ENCODE results near the gene TMEM52. TPM values are rescaled to one million over a fixed set of nuclear protein-coding genes. Genes with fewer than 3 reads are reported as not detected.

Gene TMEM52
- total and polyA plus RNA-seq, 2 of the 8 experiments (the other 6 are each of a cell fraction or from before 2014, with no cell fraction given), result 14.6 to 30.2 TPM

DNA sequence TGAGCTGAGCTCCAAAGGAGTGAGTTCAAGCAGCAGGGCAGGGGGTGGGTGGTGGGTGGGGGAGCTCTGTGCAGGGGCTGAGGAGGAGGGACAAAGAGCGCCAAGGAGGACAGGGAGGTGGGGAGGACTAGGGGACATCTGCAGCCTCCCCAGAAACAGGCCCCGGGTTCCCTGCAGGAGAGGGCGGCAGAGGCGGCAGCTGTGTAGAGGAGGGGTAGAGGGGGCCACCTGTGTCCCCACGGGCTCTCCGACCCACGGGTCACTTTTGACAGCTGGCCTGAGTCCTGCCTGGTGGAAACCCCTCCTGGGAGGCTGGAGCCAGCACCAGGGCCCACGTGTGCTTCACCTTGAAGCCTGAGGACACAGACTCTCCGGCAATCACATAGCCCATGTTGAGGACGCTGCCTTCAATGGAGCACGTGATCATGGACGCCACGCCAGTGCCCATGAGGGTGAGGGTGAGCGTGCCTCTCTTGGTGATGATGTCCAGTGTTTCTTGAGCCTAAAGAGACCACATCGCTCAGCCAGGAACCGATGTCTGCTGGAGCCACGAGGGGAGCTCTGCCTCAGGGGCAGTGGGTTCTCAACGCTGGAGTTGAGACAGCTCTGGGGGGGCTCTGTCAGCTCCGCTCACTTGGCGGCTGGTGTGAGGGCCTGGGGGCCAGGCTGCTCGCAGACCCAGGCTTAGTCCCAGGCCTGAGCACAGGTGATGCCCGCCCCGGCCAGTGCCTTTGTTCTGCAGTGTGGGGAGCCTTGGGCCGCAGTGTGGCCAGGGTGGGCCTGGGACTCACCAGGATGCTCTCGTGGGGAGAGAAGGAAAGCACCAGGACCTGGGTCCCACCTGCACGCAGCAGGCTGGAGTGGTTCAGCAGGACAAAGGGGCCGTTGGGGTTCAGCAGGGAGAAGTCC, 6.6 kb upstream of the TMEM52 start:
- Histone ChIP-seq H3K27me3 (replicated peaks in 1 of 4; ENCODE audit: control insufficient read depth in 3 of 4, extremely low read depth in 1 of 4, insufficient read depth in 3 of 4, low read length in 3 of 4) (no peaks in the 10 kb centered on the region; a peak in 1 of 7 replicates), H3K14ac (ENCODE audit: insufficient read length) (no peak overlapping the region), H3K56ac (replicated peaks; ENCODE audit: insufficient read length, low read depth, low read length) (no peak overlapping the region), H2BK5ac (ENCODE audit: low read depth, low read length) (no peak overlapping the region), H4K8ac (ENCODE audit: extremely low read depth, insufficient read depth, low read length) (no peak overlapping the region; the same call in 1 of the 2 replicates), H2BK15ac (ENCODE audit: low read length) (no peak overlapping the region), H3K79me2 (ENCODE audit: control insufficient read depth in 1 of 2, insufficient read depth in 2 of 2, low read length in 2 of 2) (no peaks in the 10 kb centered on the region), H3K79me1 (ENCODE audit: low read depth, low read length) (no peaks in the 10 kb centered on the region), H3K23ac (ENCODE audit: insufficient read length) (no peak overlapping the region), H2AK5ac (ENCODE audit: low read depth, low read length) (no peak overlapping the region), H3K9me3 (ENCODE audit: insufficient read depth in 2 of 2, low read depth in 1 of 2, low read length in 1 of 2) (peaks cover 0 to 15% of the 10 kb centered on the region in 2 experiments; a peak in 1 of 4 replicates), H2BK12ac (ENCODE audit: low read depth, low read length) (no peak overlapping the region), H3K27ac (ENCODE audit: low read depth, low read length) (no peak overlapping the region), H4K20me1 (replicated peaks in 1 of 2; ENCODE audit: control insufficient read depth in 1 of 2, insufficient read depth in 2 of 2, low read length in 2 of 2) (no peaks in the 10 kb centered on the region), H3K4me1 (replicated peaks in 1 of 4; ENCODE audit: control insufficient read depth in 3 of 4, insufficient read depth in 4 of 4, low read length in 3 of 4) (no peaks in the 10 kb centered on the region; a peak in 2 of 7 replicates), H3K36me3 (ENCODE audit: control insufficient read depth in 2 of 4, insufficient read depth in 4 of 4, low read length in 3 of 4) (no peaks in the 10 kb centered on the region), H3K4me2 (ENCODE audit: insufficient read depth in 1 of 2, low read depth in 2 of 2, low read length in 2 of 2) (no peak overlapping the region), H3K18ac (ENCODE audit: extremely low read depth, low read length) (no peak overlapping the region), H2BK120ac (replicated peaks; ENCODE audit: low read depth, low read length) (no peak overlapping the region), H2AFZ (ENCODE audit: low read length) (no peak overlapping the region), H3K4me3 (ENCODE audit: extremely low read depth in 1 of 4, insufficient read depth in 2 of 4, low read depth in 3 of 4, low read length in 4 of 4) (no peak overlapping the region), H4K5ac (ENCODE audit: insufficient read length, low read depth, low read length) (no peak overlapping the region), H4K91ac (replicated peaks; ENCODE audit: insufficient read length, low read length) (no peak overlapping the region), H3K9ac (replicated peaks in 1 of 4; ENCODE audit: extremely low read depth in 1 of 4, low read depth in 3 of 4, low read length in 3 of 4) (no peak overlapping the region), H3K4ac (replicated peaks; ENCODE audit: insufficient read length, low read depth, low read length) (no peak overlapping the region), H2BK20ac (ENCODE audit: low read length) (no peak overlapping the region), H3K23me2 (ENCODE audit: low read depth, low read length) (no peaks in the 10 kb centered on the region; the same call in 1 of the 2 replicates)
- WGBS, 2 experiments (ENCODE audit: extremely low coverage in 1 of 2, insufficient coverage in 1 of 2, insufficient read length in 1 of 2, insufficient replicate concordance in 2 of 2, low coverage in 1 of 2, low lambda C conversion rate in 2 of 2, missing lambda C conversion rate in 1 of 2), result 89% methylated on average over 23 of the region's 27 CpGs; no CpG with 5 or more reads in 1 of the 2 experiments
- FAIRE-seq, result no peak
- POLR2A ChIA-PET (ENCODE audit: partially characterized antibody), result interaction anchor here (0.9 kb wide), 1 partner anchor 16 kb away, joined by 3 read pairs; no protein-coding TSS in a partner anchor
- DNase-seq (ENCODE audit: low read depth in 1 of 2, low spot score in 2 of 2), result no peak
- CTCF ChIA-PET (ENCODE audit: partially characterized antibody), result interaction anchor here (1.0 to 3.4 kb wide), 3 partner anchors 18 to 260 kb away, joined by 3 to 21 read pairs (median 5); no protein-coding TSS in a partner anchor
- no peak for TF ChIP-seq GTF2F1 (IDR thresholded peaks at IDR 0.05; ENCODE audit: borderline replicate concordance, low read depth, low read length)
- TF ChIP-seq CHD2 (IDR thresholded peaks at IDR 0.05; ENCODE audit: low read length), result no peak
- TF ChIP-seq, protein P1, sequence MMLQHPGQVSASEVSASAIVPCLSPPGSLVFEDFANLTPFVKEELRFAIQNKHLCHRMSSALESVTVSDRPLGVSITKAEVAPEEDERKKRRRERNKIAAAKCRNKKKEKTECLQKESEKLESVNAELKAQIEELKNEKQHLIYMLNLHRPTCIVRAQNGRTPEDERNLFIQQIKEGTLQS (IDR thresholded peaks at IDR 0.05; ENCODE audit: insufficient read depth, low read depth, low read length), result no peak
- TF ChIP-seq TAF7 (optimal IDR thresholded peaks at IDR 0.05; ENCODE audit: borderline replicate concordance, low read depth, low read length), result no peak
- no peak for TF ChIP-seq PHF8 (conservative IDR thresholded peaks at IDR 0.05; ENCODE audit: low read depth, low read length)
- TF ChIP-seq, protein P2, sequence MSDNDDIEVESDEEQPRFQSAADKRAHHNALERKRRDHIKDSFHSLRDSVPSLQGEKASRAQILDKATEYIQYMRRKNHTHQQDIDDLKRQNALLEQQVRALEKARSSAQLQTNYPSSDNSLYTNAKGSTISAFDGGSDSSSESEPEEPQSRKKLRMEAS (IDR thresholded peaks at IDR 0.05), result no peak
- TF ChIP-seq MAFK (IDR thresholded peaks at IDR 0.05; ENCODE audit: low read depth, low read length), result no peak
- no peak for TF ChIP-seq JUND (IDR thresholded peaks at IDR 0.05; ENCODE audit: low read length)
- no peak for TF ChIP-seq TCF12 (IDR thresholded peaks at IDR 0.05; ENCODE audit: low read depth, low read length)
- TF ChIP-seq CTBP2 (IDR thresholded peaks at IDR 0.05; ENCODE audit: borderline replicate concordance, insufficient read depth, insufficient read length, low read length), result no peak

All from H1 (cell line).